ENCODE results near the gene MUC4.

DNA sequence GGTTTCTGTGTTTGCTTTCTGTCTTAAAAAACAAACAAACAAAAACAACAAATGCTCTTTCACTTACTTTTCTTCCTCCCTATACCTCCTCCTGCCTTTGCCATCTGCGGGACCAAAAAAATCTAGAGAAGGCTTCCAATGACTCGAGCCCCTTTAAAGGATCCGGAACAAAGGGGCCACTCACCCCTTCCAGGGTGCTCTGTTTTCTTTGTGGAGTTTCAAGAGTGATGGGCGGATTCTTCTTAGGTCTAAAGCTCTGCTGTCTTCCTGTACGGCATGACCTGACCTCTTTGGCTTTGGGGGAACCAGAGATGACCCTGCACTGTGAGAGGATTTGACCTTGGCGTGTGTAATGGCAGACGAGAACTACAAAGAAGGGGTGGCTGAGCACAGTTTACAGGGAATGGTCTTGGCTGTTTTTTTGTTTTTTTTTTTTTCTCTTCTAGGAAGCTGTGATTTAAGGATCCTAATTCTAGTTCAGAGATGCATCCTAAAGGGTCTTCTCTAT lies 93.2 kb downstream of the MUC4 start:
- no peak for TF ChIP-seq POLR2AphosphoS5 (IDR thresholded peaks at IDR 0.05)
- TF ChIP-seq, protein P1, sequence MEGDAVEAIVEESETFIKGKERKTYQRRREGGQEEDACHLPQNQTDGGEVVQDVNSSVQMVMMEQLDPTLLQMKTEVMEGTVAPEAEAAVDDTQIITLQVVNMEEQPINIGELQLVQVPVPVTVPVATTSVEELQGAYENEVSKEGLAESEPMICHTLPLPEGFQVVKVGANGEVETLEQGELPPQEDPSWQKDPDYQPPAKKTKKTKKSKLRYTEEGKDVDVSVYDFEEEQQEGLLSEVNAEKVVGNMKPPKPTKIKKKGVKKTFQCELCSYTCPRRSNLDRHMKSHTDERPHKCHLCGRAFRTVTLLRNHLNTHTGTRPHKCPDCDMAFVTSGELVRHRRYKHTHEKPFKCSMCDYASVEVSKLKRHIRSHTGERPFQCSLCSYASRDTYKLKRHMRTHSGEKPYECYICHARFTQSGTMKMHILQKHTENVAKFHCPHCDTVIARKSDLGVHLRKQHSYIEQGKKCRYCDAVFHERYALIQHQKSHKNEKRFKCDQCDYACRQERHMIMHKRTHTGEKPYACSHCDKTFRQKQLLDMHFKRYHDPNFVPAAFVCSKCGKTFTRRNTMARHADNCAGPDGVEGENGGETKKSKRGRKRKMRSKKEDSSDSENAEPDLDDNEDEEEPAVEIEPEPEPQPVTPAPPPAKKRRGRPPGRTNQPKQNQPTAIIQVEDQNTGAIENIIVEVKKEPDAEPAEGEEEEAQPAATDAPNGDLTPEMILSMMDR (IDR thresholded peaks at IDR 0.05) = no peak

Measured in upper lobe of left lung (tissue), 4 donors.